ENCODE measurements around the gene NTSR1. TPM values are rescaled to one million over a fixed set of nuclear protein-coding genes. Genes with fewer than 3 reads are reported as not detected.

NTSR1 gene
- total RNA-seq, 4 donors from 2014 or later: 0.06 to 0.09 TPM; not detected in 2

DNA sequence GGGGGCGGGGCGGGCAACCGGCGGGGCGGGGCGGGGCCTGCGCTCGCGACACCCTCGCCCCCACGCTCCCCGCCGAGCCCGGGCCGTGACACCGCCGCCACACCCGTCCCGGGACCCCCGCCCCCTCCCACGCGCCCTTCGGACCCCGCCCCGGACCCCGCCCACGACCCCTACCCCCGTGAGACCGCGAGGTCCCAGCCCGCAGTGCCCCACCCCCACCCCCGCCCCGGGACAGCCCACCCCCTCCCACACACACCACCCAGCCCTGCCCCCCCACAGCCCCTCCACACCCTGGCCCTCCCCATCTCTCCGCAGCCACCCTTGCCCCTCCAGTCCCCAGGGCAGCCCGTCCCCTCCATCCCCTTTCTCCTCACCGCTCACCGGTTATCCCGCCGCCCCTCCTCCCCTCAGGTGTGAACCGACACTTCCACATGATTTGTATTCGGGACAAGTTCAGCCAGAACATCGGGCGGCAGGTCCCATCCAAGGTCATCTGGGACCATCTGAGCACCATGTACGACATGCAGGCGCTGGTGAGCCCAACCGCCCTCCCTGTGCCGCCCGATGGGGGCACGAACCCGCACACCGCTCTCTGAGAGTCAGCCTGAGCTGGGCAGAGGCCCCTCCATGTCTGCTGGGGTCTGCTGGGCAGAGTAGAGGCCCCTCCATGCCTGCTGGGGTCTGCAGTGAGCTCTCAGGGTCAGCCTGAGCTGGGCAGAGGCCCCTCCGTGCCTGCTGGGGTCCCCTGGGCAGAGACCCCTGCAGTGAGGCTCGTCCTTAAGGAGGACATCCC, 88.3 kb downstream of the NTSR1 start:
- Histone ChIP-seq H3K9me3 (no peaks in the 10 kb centered on the region), H3K27ac (peak overlapping the region; percentile 88 to 95 (median 94)), H3K27me3 (no peaks in the 10 kb centered on the region), H3K4me1 (peaks cover 11 to 46% (median 15%) of the 10 kb centered on the region in 3 donors), H3K36me3 (peaks cover 5 to 44% (median 16%) of the 10 kb centered on the region in 3 donors), H3K4me3 (peak overlapping the region; percentile 66 to 93 (median 78))
- TF ChIP-seq POLR2A (IDR thresholded peaks at IDR 0.05): no peak
- TF ChIP-seq, protein P1, sequence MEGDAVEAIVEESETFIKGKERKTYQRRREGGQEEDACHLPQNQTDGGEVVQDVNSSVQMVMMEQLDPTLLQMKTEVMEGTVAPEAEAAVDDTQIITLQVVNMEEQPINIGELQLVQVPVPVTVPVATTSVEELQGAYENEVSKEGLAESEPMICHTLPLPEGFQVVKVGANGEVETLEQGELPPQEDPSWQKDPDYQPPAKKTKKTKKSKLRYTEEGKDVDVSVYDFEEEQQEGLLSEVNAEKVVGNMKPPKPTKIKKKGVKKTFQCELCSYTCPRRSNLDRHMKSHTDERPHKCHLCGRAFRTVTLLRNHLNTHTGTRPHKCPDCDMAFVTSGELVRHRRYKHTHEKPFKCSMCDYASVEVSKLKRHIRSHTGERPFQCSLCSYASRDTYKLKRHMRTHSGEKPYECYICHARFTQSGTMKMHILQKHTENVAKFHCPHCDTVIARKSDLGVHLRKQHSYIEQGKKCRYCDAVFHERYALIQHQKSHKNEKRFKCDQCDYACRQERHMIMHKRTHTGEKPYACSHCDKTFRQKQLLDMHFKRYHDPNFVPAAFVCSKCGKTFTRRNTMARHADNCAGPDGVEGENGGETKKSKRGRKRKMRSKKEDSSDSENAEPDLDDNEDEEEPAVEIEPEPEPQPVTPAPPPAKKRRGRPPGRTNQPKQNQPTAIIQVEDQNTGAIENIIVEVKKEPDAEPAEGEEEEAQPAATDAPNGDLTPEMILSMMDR (IDR thresholded peaks at IDR 0.05): no peak
- intact Hi-C loops (cut with DNase I): no loop called here
- 64% methylated on average over 6 of the region's 53 CpGs; no CpG with 5 or more reads in 1 of the 2 donors for WGBS, 2 donors
- no peak for DNase-seq

DNA sequence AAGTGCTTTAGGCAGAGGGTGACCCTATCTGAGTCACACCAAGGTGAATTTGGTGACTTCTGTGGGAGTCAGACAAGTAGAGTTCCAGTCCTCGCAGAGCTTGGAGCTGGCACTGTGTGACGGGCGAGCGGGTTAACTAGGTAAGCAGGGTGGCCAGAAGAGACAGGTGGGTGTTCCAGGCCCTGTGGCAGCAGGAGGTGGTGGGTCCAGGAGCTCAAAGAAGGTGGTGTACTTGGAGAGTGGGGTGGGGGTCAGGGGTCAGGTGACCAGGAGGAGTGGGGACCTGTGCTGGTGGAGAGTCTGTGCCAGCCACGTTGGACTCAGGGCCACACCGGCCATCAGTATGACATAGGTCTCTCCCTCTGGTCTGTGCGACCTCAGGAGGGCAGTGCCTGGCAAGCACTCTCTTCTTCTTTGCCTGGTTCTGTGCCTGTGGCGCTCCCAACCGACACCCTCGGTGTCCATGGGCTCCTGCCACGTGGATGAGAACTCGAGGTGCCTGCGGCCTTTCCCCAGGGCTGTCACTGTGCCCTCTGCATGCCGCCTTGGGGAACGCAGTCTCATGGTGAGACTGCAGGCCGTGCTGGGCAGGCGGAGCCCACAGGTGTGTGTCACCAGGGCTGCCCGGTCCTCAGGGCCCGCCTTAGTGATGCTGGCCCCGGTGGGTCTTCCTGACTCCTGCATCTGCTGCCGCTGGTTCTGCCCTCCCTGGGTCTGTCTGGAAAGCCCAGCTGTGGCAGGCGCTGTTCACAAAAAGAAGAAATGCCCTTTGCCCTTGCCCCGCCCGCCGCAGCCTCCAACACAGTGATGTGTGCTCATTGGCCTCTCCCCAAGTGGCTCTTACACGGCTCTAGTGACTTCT, 89.3 kb downstream of the NTSR1 start:
- no peaks in the 10 kb centered on the region for H3K27me3 ChIP-seq
- 75 to 84% methylated on average over 13 to 20 of the region's 26 CpGs for WGBS, 2 donors
- no peak for DNase-seq
- intact Hi-C loops (cut with DNase I): no loop called here
- peaks cover 11 to 52% (median 15%) of the 10 kb centered on the region in 3 donors for H3K4me1 ChIP-seq
- H3K27ac ChIP-seq: peak overlapping the region in 3 of 4 donors; percentile 88 to 95 (median 95)
- H3K4me3 ChIP-seq: no peak overlapping the region
- TF ChIP-seq POLR2A (IDR thresholded peaks at IDR 0.05): no peak
- TF ChIP-seq, protein P1 (IDR thresholded peaks at IDR 0.05): no peak
- H3K9me3 ChIP-seq: no peaks in the 10 kb centered on the region
- H3K36me3 ChIP-seq: peaks cover 5 to 44% (median 16%) of the 10 kb centered on the region in 3 donors

DNA sequence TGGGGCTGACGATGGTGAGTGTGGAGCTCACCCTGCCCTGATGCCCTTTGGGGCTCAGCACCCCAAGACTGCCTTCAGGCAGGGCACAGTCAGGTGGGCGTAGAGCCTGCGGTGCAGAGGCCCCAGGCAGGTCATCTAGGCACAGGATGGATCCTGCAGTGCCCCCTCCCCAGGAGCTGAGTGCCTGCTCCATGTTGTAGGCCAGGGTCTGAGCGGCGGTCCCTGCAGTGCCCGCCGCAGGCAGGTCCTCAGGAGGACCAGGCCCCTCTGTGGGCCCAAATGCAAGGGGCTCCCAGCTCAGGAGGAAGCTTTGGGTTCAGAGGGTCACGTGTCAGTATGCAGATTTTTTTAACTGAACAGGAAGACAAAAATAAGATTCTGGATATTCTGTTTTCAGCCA, 90.4 kb downstream of the NTSR1 start:
- Histone ChIP-seq H3K4me3 (no peak overlapping the region), H3K36me3 (peaks cover 5 to 44% (median 16%) of the 10 kb centered on the region in 3 donors), H3K9me3 (no peaks in the 10 kb centered on the region), H3K4me1 (peaks cover 10 to 46% (median 14%) of the 10 kb centered on the region in 3 donors), H3K27ac (no peak overlapping the region), H3K27me3 (no peaks in the 10 kb centered on the region)
- intact Hi-C loops (cut with DNase I): no loop called here
- WGBS, 2 donors: 87 to 92% methylated on average over 3 to 7 of the region's 8 CpGs
- TF ChIP-seq, protein P1 (IDR thresholded peaks at IDR 0.05): no peak
- no peak for DNase-seq

DNA sequence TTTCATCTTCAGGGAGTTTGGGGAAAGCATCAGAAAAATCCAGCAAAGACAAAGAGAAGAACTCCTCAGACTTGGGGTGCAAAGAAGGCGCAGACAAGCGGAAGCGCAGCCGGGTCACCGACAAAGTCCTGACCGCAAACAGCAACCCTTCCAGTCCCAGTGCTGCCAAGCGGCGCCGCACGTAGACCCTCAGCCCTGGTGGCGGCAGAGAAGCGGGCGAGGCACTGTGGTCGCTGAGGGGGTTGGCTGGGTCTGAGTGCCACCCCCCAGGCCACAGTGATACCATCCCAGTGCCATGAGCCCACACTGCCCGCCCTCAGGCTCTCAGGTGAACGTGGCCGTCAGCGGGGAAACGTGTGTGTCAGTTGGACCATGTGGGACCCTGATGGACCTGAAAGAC, 90.8 kb downstream of the NTSR1 start:
- Histone ChIP-seq H3K9me3 (no peaks in the 10 kb centered on the region), H3K36me3 (peaks cover 5 to 44% (median 16%) of the 10 kb centered on the region in 3 donors), H3K4me3 (no peak overlapping the region), H3K4me1 (peaks cover 10 to 48% (median 16%) of the 10 kb centered on the region in 3 donors), H3K27ac (no peak overlapping the region), H3K27me3 (no peaks in the 10 kb centered on the region)
- WGBS, 2 donors: 95 to 98% methylated on average over 6 to 19 of the region's 19 CpGs
- DNase-seq: no peak
- TF ChIP-seq POLR2A (IDR thresholded peaks at IDR 0.05): no peak
- TF ChIP-seq, protein P1 (IDR thresholded peaks at IDR 0.05): no peak
- intact Hi-C loops (cut with DNase I): no loop called here
